HG02763 (cell line): Measurements from ENCODE around the gene SH3GLB2.

Source experiments
- ATAC-seq: cut with Tn5 transposase; IDR thresholded peaks from one replicate; pipeline ENCODE4 v1.9.1; 2021; ENCODE audit warnings: mild to moderate bottlenecking, moderate library complexity; ENCODE audit not compliant: unreplicated experiment

The SH3GLB2 gene

DNA sequence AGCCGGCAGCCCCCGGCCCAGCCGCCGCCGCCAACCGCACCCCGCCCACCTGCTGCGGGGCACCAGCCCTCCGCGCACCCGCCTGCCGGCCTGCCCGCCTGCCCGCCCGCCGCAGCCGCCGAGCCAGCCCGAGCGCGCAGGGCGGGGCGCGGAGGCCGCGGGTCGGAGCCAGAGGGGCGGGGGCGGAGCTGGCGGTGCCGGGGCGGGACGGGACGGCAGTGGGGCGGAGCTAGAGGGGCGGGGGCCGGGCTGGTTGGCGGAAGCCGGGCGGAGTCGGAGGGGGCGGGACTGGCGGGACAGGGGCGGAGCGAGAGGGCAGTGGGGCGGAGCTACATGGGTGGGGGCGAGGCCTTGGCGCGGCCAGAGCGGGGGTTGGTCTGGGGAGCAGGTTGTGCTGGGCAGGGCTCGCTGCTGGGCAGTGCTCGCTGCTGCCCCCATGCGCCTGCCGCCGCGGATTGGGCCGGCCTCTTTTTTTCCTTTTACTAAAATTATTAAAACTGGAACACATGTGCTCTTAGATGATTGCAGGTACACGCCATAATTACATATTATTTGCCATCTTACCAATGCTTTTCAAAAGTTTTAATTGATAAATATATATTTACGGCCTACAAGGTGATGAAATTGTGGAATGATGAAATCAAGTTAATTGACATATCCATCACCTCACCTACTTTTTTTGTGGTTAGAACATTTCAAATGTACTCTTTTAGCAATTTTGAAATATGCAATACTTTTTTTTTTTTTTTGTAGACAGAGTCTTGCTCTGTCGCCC lies at the start of gene SH3GLB2:
Gene SH3GLB2 (minus strand): TSS at position 140 of the 775 bp plus-strand sequence. CDS start 177 bp downstream, outside the sequence.
- peak; percentile 82 for ATAC-seq

GRCh38 chr9:129077236-129077635 lies 49.1 kb upstream of the SH3GLB2 start:
- no peak for ATAC-seq

DNA sequence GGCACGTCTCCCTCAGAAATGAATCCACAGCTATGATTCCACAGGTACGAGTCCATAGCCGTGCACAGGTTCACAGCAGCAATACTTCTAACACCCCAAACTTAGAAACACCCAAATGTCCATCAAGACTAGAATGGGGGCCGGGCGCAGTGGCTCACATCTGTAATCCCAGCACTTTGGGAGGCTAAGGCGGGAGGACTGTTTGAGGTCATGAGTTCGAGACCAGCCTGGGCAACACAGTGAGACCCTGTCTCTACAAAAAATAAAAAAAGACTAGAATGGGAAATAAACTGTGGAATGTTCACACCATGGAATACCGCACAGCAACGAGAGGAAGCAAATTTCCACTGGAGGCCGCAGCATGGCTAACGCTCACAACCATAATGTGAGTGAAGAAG lies 48.5 kb upstream of the SH3GLB2 start:
- no peak for ATAC-seq

- ATAC-seq: no peak
Measured at GRCh38 chr9:129075996-129076639, 48.0 kb upstream of the SH3GLB2 start.

GRCh38 chr9:129074106-129074505 lies 46.0 kb upstream of the SH3GLB2 start:
- ATAC-seq: no peak

- no peak for ATAC-seq
Measured at GRCh38 chr9:129073404-129073803, 45.3 kb upstream of the SH3GLB2 start.

- ATAC-seq: no peak
Measured at GRCh38 chr9:129072171-129072570, 44.0 kb upstream of the SH3GLB2 start.

DNA sequence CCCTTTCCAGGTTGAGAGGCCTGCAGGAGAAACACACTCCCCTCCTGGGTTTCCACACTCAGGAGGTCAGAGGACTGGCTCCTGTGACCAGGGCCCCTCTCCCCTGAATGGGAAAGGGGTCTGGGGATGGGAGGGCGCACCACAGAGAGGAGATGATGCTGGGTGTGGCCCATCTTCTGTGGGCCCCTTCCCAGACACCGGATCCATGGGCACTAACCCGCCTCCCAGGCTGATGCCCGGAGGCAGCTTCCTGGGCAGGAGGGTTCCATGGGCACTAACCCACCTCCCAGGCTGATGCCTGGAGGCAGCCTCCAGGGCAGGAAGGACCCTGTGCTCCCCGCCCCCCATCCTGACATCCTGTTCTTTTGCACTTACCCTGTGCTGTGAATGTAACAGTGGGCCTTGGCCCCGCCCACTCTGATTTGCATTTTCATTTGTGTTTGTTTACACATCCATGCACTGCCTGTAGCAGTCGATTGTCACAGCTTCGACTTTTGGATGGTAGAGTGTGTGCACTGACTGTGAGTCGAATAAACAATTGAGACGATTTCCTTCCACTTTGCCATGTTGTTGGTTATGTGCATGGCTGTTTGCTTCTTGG lies 43.5 kb upstream of the SH3GLB2 start:
- ATAC-seq: no peak

- no peak for ATAC-seq
Measured at GRCh38 chr9:129070696-129071525, 42.8 kb upstream of the SH3GLB2 start.

DNA sequence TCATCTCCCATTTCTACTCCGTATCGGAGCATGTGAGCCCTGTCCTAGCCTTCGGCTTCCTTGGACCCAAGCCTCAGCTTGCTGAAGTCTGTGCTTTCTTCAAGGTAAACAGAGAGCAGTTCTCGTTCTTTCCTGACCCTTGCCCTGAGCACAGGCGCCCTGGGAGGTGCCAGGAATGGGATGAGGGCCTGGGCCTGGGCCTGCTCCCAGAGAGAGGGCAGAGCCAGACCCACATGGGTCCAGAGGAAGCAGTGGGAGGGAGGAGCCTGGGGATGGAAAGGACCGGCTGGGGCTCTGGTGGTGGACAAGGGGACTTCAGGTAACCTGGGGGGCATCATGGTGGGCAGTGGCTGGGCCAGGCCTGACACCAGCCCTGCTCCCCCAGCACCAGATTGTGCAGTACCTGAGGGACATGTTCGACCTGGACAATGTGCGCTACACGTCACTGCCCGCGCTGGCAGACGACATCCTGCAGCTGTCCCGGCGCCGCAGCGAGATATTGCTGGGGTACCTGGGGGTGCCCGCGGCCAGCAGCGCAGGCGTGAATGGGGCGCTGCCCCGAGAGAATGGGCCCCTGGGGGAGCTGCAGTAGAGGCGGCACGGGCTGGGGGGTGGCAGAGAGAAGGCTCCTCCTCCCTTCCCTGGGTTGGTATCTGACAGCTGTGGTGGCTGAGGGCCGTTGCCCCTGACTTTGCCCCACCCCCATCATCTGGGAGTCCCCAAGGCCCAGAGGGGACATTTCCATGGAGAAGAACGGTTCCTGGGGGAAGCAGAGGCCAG lies 41.9 kb upstream of the SH3GLB2 start:
- no peak for ATAC-seq

DNA sequence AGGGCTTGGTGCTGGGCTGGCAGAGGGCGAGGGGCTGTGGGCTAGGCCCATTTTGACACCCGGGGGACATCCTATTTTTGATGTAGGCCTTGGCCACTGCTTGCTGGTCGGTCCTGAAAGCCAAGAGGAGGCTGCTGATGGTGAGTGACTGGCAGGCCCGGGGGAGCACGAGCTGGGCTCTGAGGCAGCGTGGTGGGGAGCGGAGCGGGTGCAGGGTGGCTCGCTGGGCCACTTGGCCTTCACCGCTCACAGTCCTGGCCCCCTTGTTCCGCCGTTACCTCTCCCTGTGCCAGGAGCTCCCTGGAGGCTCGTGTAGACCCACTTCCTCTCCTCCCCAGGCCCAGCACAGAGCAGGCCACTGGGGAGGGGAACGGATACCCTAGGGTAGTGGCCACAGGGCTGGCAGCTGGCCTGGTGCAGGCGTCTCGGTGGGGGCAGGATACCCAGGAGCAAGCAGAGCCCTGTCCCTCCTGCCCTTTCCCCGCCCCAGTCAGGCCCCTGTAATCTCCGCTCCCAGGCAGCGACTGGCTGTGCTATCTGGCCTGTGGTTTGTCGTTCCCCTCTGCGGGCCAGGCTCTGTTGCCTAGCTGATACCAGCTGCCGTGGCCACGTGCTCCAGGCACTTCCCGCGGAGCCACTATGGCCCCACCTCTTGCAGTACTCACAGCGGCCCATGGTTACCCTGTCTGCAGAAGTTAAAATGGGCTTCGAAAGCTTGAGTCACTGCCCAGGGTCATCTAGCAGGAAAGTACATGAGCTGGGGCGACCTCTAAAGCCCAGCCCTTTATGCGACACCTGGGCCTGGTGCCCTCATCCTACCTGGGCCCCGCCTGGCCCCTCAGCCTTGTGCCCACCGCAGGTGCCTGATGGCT lies 41.1 kb upstream of the SH3GLB2 start:
- ATAC-seq: peak; percentile 61

DNA sequence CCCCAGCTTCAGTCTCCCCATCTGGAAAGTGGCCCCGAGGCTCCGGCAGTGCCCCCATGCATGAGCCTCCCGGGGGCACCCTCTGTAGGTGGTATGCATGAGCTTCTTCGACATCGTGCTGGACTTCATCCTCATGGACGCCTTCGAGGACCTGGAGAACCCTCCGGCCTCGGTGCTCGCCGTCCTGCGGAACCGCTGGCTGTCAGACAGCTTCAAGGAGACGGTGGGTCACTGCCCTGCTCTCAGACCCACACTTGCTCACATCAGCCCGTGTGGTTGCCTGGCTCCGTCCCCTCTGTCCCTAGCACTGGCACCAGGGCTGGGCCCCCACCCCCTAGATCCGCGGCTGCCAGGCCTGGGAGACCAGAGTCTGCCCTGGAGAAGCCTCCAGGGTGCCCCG lies 40.0 kb upstream of the SH3GLB2 start:
- ATAC-seq: no peak

DNA sequence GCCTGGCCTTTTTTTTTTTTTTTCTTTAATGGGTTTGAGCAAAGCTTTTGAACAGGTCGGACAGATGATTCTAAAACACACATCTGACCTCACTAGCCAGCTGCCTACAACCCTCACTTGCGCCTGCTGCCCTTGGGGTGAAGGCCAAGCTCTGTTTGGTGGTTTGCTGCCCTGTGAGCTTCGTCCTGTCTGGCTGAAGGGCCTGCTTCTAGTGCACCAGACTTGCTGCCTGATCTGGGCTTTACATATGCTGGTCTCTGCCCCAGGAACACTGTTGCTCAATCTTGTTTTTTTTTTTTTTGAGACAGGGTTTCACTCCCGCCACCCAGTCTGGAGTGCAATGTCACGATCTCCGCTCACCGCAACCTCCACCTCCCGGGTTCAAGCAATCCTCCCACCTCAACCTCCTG lies 36.4 kb upstream of the SH3GLB2 start:
- no peak for ATAC-seq

- no peak for ATAC-seq
Measured at GRCh38 chr9:129063061-129063460, 34.9 kb upstream of the SH3GLB2 start.

DNA sequence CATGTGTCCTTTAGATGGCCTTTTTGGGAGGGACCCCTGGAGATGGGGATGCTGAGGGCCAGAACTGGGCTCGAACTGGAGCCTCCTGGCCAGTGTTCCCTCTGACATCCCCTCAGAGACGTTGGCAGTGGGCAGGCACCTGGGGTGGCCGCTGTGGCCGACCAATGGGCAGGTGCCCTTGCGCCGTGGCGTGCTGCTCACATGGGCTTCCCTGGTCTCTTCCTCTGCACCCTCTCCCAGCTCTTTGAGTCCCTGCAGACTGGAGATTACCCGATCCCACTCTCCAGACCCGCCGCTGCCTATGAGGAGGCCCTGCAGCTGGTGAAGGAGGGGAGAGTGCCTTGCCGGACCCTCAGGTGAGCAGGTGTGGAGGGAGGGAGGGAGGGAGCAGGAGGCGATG lies 32.9 kb upstream of the SH3GLB2 start:
- ATAC-seq: no peak

GRCh38 chr9:129059796-129060785 lies 32.0 kb upstream of the SH3GLB2 start:
- ATAC-seq: no peak

GRCh38 chr9:129058965-129059795 lies 31.0 kb upstream of the SH3GLB2 start:
- no peak for ATAC-seq
